ENCODE data around the gene SLC4A5. TPM values are rescaled to one million over a fixed set of nuclear protein-coding genes. Genes with fewer than 3 reads are reported as not detected.
"Not testable (repeated sequence)": the region's sequence is repeated elsewhere in the genome, so short reads cannot be mapped to it uniquely, and the experiment has no call there.

The SLC4A5 gene
- total RNA-seq, 1 donor from 2014 or later, result 2.2 TPM

DNA sequence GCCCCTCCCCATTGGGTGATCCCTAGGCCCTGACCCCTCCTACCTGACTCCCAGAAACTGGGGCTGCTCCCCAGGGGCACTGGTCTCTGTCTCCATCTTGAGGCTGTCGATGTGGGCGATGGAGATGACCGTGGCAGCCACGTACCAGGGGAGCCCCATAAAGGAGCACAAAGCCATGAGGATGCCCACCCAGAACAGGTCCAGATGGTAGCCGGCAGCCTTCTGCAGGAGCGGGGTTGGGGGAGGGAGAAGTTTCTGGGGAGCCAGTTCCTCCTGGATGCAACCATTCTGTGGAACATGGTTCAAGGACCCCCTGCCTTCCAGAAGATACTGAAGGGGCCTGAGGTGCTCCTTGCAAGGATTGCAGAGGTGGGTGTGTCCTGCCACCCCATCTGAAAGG lies 110.8 kb downstream of the SLC4A5 start:
- no peak for DNase-seq

GRCh38 chr2:74229865-74230264 lies 113.4 kb downstream of the SLC4A5 start:
- DNase-seq, result not testable (repeated sequence)

GRCh38 chr2:74228772-74229171 lies 114.4 kb downstream of the SLC4A5 start:
- DNase-seq, result no peak

DNA sequence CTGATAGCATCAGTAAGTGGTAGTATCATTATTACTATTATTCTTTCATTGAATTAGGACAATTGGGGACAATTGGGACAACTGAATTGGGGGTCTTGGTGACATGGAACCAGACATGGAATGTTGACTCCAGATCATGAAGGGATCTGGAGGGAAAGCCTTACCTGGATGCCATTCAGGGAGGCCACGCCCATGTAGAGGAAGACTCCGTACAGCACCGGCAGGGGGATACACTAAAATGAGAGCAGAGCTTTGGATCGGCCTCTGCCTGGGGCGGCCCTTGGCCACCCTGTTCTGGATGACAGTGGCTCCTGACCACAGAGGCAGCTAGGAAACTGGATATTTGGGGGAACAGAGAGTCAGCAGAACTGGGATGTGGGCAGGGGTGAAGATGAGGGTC lies 115.6 kb downstream of the SLC4A5 start:
- DNase-seq, result no peak

- DNase-seq, result no peak
Observed at GRCh38 chr2:74226648-74227213, 116.5 kb downstream of the SLC4A5 start.

GRCh38 chr2:74225698-74226459 lies 117.3 kb downstream of the SLC4A5 start:
- DNase-seq, result no peak

DNA sequence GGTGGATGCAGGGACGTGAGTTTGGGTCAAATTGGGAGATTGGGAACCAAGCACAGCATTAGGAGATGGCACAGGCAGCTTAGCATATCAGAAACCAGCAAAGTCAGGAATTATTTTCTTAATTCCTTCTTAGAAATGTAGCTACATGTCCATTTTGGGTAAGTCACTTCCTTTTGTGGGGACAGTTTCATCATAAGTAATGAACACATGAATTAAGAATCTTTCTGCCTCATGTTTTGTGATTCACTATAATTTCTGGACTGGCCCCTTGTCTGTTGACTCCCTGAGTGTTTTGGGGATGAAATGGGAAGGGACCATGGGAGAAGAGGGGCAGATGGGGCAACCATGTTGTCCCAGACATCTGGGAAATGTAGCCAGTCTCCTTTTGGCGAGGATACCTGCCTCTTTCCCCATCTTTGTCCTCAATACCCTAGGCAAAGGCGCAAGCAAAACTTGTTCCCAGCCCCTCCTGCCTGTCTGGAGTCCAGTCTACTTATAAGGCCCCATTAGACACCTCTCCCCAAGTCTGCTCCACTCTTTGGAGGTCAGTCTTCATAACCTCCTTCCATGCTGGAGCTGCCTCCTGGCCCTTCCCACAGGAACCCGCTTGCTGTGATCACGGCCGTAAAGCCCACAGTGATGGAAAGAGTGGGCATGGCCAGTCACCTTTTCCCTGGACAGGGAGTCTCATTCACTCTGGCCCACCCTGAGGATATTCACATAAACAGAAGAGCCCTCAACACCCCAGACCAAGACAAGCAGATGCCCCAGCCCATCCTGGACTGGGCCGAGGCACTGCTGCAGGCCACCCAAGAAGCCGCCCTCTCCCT lies 119.1 kb downstream of the SLC4A5 start:
- DNase-seq, result no peak

DNA sequence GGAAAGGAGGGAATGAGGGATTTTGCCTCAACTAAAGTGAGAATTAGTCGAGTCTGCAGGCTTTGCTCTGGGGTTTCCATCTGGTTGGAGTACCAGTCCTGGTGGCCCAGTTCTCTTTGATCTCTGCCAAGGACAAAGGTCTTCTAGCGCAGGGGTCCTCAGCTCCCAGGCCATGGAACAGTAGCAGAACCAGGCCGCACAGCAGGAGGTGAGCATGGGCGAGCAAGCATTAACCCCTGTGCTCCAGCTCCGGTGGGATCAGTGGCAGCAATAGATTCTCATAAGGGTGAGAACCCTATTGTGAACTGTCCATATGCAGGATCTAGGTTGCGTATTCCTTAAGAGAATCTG lies 120.9 kb downstream of the SLC4A5 start:
- no peak for DNase-seq

DNA sequence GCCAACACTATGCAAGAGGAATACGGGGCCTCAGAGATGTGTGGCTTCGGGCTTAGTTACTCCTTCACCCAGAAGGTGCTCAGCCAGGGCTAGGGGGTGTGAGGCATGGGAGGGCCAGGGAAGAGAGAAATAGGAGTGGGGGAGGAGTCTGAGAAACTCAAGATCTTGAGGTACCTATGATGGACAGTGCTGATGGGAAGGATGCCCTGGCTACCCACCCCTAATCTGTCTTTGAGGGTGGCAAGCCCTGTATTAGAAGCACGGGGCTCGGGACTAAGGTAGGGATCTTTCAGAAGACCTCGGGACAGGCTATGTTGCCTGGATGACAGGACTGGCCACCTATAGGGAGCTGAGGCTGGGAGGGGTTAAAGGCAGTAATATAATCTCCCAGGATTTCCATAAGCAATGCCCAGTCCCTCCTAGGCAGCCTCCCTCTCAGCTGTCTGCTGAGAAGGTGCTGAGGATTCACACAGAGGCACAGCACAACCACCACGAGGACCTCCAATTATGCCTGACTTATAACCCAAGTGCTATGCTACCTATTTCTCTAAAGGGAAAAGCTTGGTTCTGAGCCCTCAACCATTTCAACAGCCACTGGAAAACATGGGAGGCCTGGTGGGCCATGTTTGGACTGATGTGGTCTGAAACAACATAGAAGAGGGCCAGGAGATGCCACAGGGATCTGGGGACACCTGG lies 121.5 kb downstream of the SLC4A5 start:
- DNase-seq, result no peak

DNA sequence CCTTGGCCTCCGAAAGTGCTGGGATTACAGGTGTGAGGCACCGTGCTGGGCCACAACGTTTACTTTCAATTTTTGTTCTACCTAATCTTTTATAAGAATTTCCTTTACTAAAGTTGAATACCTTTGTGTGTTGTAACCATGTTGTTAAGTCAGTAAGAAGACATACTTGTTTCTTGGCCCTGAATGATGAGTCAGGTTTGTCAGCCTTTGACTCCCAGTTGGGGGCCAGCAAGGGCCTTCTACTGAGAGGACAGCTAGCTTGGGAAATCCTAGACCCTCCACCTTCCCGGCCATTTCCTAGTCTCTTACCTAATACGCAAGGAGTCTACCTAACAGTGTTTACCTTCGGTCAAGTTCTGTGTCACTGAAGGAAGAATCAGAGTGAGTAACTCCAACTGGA lies 122.1 kb downstream of the SLC4A5 start:
- DNase-seq, result no peak

- DNase-seq, result no peak
Observed at GRCh38 chr2:74219846-74220486, 123.2 kb downstream of the SLC4A5 start.

DNA sequence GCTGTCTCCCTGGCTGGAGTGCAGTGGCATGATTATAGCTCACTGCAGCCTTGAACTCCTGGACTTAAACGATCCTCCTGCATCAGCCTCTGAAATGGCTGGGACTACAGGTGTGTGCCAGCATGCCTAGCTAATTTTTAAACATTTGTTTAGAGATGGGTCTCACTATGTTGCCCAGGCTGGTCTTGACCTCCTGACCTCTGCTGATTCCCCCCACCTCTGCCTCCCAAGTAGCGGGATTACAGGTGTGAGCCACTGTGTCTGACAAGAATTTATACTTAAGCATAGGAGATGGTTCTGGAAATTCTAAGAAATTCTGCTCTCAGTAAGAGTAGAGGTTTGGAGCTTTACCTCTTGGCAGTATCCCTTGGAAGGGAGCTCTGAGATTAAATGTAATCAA lies 126.6 kb downstream of the SLC4A5 start:
- DNase-seq, result no peak

- not testable (repeated sequence) for DNase-seq
Observed at GRCh38 chr2:74215771-74216170, 127.4 kb downstream of the SLC4A5 start.

DNA sequence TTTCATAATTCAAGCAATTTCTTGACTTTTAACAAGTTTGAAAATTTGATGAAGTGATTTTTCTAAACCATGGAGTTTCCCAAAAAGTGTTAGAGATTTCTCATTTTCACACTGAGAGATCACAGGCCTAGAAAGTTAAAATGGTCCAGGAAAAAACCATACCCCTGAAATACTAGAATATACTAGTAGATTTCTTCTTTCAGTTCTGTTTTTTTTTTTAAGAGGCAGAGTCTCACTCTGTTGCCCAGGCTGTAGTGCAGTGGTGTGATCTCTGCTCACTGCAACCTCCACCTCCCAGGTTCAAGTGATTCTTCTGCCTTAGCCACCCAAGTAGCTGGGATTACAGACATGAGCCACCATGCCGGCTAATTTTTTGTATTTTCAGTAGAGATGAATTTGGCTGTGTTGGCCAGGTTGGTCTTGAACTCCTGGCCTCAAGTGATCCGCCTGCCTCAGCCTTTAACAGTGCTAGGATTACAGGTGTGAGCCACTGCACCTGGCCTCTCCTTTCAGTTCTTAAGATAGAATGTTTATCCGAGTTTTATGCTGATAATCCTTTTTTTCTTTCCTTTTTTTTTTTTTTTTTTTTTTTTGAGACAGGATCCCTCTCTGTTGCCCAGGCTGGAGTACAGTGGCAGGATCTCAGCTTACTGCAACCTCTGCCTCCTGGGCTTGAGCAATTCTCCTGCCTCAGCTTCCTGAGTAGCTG lies 130.4 kb downstream of the SLC4A5 start:
- no peak for DNase-seq

DNA sequence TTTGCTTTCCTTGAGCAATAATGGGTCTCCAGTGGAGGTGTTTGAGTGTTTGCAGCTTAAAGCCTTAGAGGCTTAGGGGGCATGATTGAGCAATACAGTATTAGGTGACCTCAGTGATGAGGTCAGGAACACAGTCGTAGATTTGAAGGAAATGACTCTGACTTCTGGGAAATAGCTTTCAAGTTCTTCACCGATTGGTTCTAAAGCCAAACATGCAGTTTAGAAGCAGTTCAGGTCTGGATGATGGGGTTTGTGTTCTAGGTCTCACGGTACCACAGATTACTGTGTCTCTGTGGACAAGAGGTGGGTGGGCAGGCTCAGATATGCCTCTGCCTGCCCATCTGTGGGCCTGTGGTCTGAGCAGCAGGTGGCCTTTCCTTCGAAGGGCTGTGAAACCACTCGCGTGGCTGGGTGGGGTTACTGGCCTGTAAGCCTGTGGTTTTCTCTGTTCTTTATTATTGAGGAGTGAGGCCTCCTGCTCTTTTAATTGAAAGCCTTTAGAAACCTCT lies 137.0 kb downstream of the SLC4A5 start:
- no peak for DNase-seq

GRCh38 chr2:74205596-74205995 lies 137.6 kb downstream of the SLC4A5 start:
- DNase-seq, result no peak

DNA sequence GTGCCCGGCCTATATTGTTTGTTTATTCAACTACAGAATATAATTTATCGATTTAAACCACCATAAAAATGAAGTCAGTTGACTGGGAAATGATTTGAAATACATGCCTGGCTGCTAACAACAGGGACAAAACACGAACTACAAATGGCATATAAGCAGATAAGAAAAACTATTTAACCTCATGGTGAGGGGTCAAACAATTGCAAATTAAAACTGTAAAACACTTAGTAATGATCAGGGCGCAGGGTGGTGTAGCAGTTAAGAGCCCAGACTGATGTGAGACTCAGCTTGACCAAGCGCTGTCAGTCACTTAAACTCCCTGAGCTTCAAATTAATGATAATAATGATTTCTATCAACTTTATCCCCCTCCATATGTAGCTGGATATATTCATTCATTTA lies 138.1 kb downstream of the SLC4A5 start:
- DNase-seq, result no peak

GRCh38 chr2:74204436-74204835 lies 138.8 kb downstream of the SLC4A5 start:
- no peak for DNase-seq

- no peak for DNase-seq
Observed at GRCh38 chr2:74201596-74201995, 141.6 kb downstream of the SLC4A5 start.

DNA sequence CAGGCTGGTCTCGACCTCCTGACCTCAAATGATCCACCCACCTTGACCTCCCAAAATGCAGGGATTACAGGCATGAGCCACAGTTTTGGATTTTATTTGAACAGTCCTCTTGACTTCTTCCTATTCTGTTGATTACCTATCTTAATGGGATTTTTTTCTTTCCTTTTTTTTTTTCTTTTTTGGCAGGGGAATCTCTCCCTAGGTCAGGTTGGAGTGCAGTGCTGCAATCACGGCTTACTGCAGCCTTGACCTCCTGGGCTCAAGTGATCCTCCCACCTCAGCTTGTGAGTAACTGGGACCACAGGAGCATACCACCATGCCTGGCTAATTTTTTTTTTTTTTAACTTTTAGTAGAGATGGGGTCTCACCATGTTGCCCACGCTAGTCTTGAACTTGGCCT lies 142.0 kb downstream of the SLC4A5 start:
- no peak for DNase-seq

GRCh38 chr2:74199871-74200305 lies 143.3 kb downstream of the SLC4A5 start:
- DNase-seq, result no peak
